Liver (tissue), 9 donors: ENCODE measurements around the gene PCED1B. TPM values are rescaled to one million over a fixed set of nuclear protein-coding genes. Genes with fewer than 3 reads are reported as not detected.

Experiments
- DNase-seq: peaks from one replicate; pipeline ENCODE4 v3.0.0-alpha.2; 2017; ENCODE audit warnings: low spot score
- H3K27ac ChIP-seq, 2 donors: one replicate each; pipeline ENCODE4 v1.7.0; 2013; ENCODE audit warnings: inconsistent platforms in 2 of 2, low read length in 2 of 2, control low read depth in 1 of 2, low read depth in 1 of 2, mild to moderate bottlenecking in 1 of 2
- H3K27me3 ChIP-seq, 4 donors: one replicate each; pipeline versions ENCODE4 v1.6.1 to v1.7.0; 2013; ENCODE audit warnings: low read length in 3 of 4, inconsistent platforms in 1 of 4, mild to moderate bottlenecking in 1 of 4, moderate library complexity in 1 of 4; ENCODE audit not compliant: control insufficient read depth in 4 of 4, insufficient read depth in 4 of 4
- H3K36me3 ChIP-seq, 4 donors: one replicate each; pipeline versions ENCODE4 v1.6.1 to v1.7.0; 2013; ENCODE audit warnings: low read length in 3 of 4, mild to moderate bottlenecking in 3 of 4, low read depth in 1 of 4, moderate library complexity in 1 of 4; ENCODE audit not compliant: control insufficient read depth in 4 of 4, insufficient read depth in 3 of 4
- H3K4me1 ChIP-seq, 4 donors: one replicate each; pipeline versions ENCODE4 v1.6.1 to v1.7.0; 2013; ENCODE audit warnings: low read length in 3 of 4, mild to moderate bottlenecking in 3 of 4, moderate library complexity in 1 of 4; ENCODE audit not compliant: control insufficient read depth in 4 of 4, insufficient read depth in 4 of 4
- H3K4me3 ChIP-seq, 3 donors: one replicate each; pipeline versions ENCODE4 v1.6.1 to v1.7.0; 2013; ENCODE audit warnings: low read length in 3 of 3, control low read depth in 1 of 3, low read depth in 1 of 3, mild to moderate bottlenecking in 1 of 3
- H3K9ac ChIP-seq, 2 donors: one replicate each; pipeline ENCODE4 v1.7.0; 2013; ENCODE audit warnings: low read length in 2 of 2, mild to moderate bottlenecking in 2 of 2, moderate library complexity in 2 of 2, control low read depth in 1 of 2, low read depth in 1 of 2
- H3K9me3 ChIP-seq, 4 donors: one replicate each; pipeline versions ENCODE4 v1.6.1 to v1.7.0; 2013; ENCODE audit warnings: low read length in 3 of 4; ENCODE audit not compliant: control insufficient read depth in 4 of 4
- ATF3 ChIP-seq: IDR thresholded peaks from 2 replicates; pipeline ENCODE4 v1.6.1; 2016; ENCODE audit warnings: antibody characterized with exemption
- CTCF ChIP-seq: fragments of 150-350 bp; IDR thresholded peaks from 2 replicates; pipeline ENCODE4 v1.5.1; 2017; ENCODE audit warnings: improper control_type of control experiment, low read depth, low read length; ENCODE audit not compliant: missing input control
- EGR1 ChIP-seq, 2 donors: IDR thresholded peaks; 2 replicates each; pipeline ENCODE4 v1.6.1; 2016 to 2018; ENCODE audit warnings: antibody characterized with exemption in 2 of 2, low read depth in 2 of 2
- FOXA1 ChIP-seq: IDR thresholded peaks from 2 replicates; pipeline ENCODE4 v1.6.1; 2016; ENCODE audit warnings: antibody characterized with exemption
- FOXA2 ChIP-seq: IDR thresholded peaks from 2 replicates; pipeline ENCODE4 v1.6.1; 2016; ENCODE audit warnings: antibody characterized with exemption
- GABPA ChIP-seq, 2 donors: IDR thresholded peaks in 1 of 2; conservative IDR thresholded peaks in 1 of 2; 2 replicates each; pipeline ENCODE4 v1.6.1; 2016; ENCODE audit warnings: antibody characterized with exemption in 2 of 2, mild to moderate bottlenecking in 1 of 2, moderate library complexity in 1 of 2
- HNF4G ChIP-seq: IDR thresholded peaks from 2 replicates; pipeline ENCODE4 v1.6.1; 2016; ENCODE audit warnings: antibody characterized with exemption
- JUND ChIP-seq, 2 donors: IDR thresholded peaks; 2 replicates each; pipeline ENCODE4 v1.6.1; 2016; ENCODE audit warnings: antibody characterized with exemption in 2 of 2
- MAX ChIP-seq: IDR thresholded peaks from 2 replicates; pipeline ENCODE4 v1.6.1; 2016; ENCODE audit warnings: antibody characterized with exemption
- NR2F2 ChIP-seq: IDR thresholded peaks from 2 replicates; pipeline ENCODE4 v1.6.1; 2016; ENCODE audit warnings: antibody characterized with exemption
- RAD21 ChIP-seq, 2 donors: IDR thresholded peaks; 2 replicates each; pipeline ENCODE4 v1.6.1; 2016; ENCODE audit warnings: antibody characterized with exemption in 2 of 2, mild to moderate bottlenecking in 2 of 2
- RXRA ChIP-seq, 2 donors: IDR thresholded peaks; 2 replicates each; pipeline ENCODE4 v1.6.1; 2017 to 2018; ENCODE audit warnings: antibody characterized with exemption in 2 of 2, mild to moderate bottlenecking in 1 of 2
- SP1 ChIP-seq: IDR thresholded peaks from 2 replicates; pipeline ENCODE4 v1.6.1; 2018; ENCODE audit warnings: antibody characterized with exemption, mild to moderate bottlenecking
- TAF1 ChIP-seq: conservative IDR thresholded peaks from 2 replicates; pipeline ENCODE4 v1.6.1; 2016; ENCODE audit warnings: antibody characterized with exemption, mild to moderate bottlenecking
- YY1 ChIP-seq: IDR thresholded peaks from 2 replicates; pipeline ENCODE4 v1.6.1; 2016; ENCODE audit warnings: antibody characterized with exemption, mild to moderate bottlenecking
- ZBTB33 ChIP-seq: IDR thresholded peaks from 2 replicates; pipeline ENCODE4 v1.6.1; 2016; ENCODE audit warnings: antibody characterized with exemption
- WGBS: extraction: QIAGEN DNeasy Blood & Tissue Kit; methylation state at CpG from one replicate; pipeline ENCODE4 v1.1.7; 2013; 5-methylcytosine and 5-hydroxymethylcytosine counted together
- polyA plus RNA-seq, 2 donors: library from polyadenylated mRNA; stranded (reverse) in 1 of 2; unstranded in 1 of 2; fragments of 200-250 nt in 1 of 2; fragments of >200 nt in 1 of 2; fragmentation: Nextera tagmentation in 1 of 2; extraction: Ambion mirVana in 1 of 2; gene quantifications; one replicate each; pipeline versions ENCODE4 v1.2.1 to v1.2.3, GENCODE V29; 2013 to 2015
- total RNA-seq, 2 donors: library from RNA; depleted of rRNA; stranded (reverse); fragments of >200 nt; gene quantifications; one replicate each; pipeline ENCODE4 v1.2.3, GENCODE V29; 2014
- TF ChIP-seq, protein P1 (sequence below): IDR thresholded peaks from 2 replicates; pipeline ENCODE4 v1.6.1; 2016; ENCODE audit warnings: antibody characterized with exemption, mild to moderate bottlenecking
- donor health status: healthy.
- donor health status: healthy.
- donor health status: healthy.
- donor health status: healthy.
- donor health status: healthy.

The PCED1B gene
- total and polyA plus RNA-seq, 4 donors, result 0.51 to 1.8 (median 1.1) TPM

DNA sequence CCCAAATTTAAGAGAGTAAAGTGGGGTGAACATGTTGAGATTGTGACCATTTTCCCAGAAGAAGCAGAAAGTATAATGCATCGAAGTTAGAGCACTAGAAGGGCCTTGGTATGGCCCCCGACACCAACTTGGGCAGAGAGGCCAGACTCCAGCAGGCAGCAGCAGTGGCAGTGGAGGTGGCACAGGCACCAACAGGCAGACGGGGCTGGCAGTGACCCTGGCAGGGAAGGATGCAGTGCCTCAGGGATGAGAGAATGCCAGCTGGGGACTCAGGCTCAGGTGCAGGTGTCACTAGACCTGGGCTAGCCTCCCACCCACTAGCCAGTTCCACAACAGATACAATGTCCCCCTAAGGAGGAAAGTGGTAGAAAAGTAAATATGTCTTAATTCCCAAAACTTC is 28.0 kb downstream of the PCED1B start:
- no peak overlapping the region for H3K9ac ChIP-seq
- H3K9me3 ChIP-seq, result no peaks in the 10 kb centered on the region
- no peak for DNase-seq
- H3K4me1 ChIP-seq, result no peaks in the 10 kb centered on the region
- no peak overlapping the region for H3K27ac ChIP-seq
- no peak overlapping the region for H3K4me3 ChIP-seq
- WGBS, result 98% methylated on average over 3 of the region's 3 CpGs
- TF ChIP-seq HNF4G (no peak), MAX (no peak), RAD21 (IDR thresholded peaks at IDR 0.05) (no peak), TAF1 (no peak), ZBTB33 (no peak), GABPA (IDR thresholded peaks at IDR 0.05 in 1 of 2, conservative IDR thresholded peaks at IDR 0.05 in 1 of 2) (no peak), JUND (IDR thresholded peaks at IDR 0.05) (no peak), SP1 (no peak), FOXA2 (no peak), CTCF (no peak), RXRA (IDR thresholded peaks at IDR 0.05) (no peak), NR2F2 (no peak), EGR1 (IDR thresholded peaks at IDR 0.05; ENCODE audit: low read depth in 2 of 2) (no peak), FOXA1 (no peak), YY1 (no peak)
- TF ChIP-seq, protein P1, sequence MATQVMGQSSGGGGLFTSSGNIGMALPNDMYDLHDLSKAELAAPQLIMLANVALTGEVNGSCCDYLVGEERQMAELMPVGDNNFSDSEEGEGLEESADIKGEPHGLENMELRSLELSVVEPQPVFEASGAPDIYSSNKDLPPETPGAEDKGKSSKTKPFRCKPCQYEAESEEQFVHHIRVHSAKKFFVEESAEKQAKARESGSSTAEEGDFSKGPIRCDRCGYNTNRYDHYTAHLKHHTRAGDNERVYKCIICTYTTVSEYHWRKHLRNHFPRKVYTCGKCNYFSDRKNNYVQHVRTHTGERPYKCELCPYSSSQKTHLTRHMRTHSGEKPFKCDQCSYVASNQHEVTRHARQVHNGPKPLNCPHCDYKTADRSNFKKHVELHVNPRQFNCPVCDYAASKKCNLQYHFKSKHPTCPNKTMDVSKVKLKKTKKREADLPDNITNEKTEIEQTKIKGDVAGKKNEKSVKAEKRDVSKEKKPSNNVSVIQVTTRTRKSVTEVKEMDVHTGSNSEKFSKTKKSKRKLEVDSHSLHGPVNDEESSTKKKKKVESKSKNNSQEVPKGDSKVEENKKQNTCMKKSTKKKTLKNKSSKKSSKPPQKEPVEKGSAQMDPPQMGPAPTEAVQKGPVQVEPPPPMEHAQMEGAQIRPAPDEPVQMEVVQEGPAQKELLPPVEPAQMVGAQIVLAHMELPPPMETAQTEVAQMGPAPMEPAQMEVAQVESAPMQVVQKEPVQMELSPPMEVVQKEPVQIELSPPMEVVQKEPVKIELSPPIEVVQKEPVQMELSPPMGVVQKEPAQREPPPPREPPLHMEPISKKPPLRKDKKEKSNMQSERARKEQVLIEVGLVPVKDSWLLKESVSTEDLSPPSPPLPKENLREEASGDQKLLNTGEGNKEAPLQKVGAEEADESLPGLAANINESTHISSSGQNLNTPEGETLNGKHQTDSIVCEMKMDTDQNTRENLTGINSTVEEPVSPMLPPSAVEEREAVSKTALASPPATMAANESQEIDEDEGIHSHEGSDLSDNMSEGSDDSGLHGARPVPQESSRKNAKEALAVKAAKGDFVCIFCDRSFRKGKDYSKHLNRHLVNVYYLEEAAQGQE, result no peak
- no peaks in the 10 kb centered on the region for H3K36me3 ChIP-seq
- no peaks in the 10 kb centered on the region for H3K27me3 ChIP-seq

DNA sequence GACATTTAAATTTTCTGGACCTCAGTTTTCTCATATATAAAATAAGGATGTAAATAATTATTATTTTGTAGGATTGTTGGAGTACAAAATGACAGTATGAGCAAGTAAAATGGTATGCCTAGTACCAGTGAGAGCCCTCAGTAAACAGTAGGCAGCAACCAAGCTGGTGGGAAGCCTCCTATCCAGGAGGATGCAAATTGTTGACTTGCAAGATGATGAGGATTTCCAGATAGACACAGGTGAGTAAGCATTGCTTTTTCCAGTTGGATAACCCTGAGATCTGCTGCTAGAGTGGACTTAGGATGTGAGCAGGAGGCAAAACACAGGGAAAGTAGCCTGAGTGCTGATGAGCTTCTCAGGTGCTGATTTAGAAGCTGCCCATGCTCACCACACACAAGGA is 28.5 kb downstream of the PCED1B start:
- no peak overlapping the region for H3K4me3 ChIP-seq
- H3K27ac ChIP-seq, result no peak overlapping the region
- H3K4me1 ChIP-seq, result no peaks in the 10 kb centered on the region
- H3K9ac ChIP-seq, result no peak overlapping the region
- no peaks in the 10 kb centered on the region for H3K36me3 ChIP-seq
- no peaks in the 10 kb centered on the region for H3K27me3 ChIP-seq
- TF ChIP-seq SP1, result no peak
- TF ChIP-seq ZBTB33, result no peak
- TF ChIP-seq YY1, result no peak
- no peak for TF ChIP-seq RAD21 (IDR thresholded peaks at IDR 0.05)
- no peak for TF ChIP-seq FOXA2
- no peak for TF ChIP-seq RXRA (IDR thresholded peaks at IDR 0.05)
- no peak for TF ChIP-seq CTCF
- TF ChIP-seq HNF4G, result no peak
- no peak for TF ChIP-seq ATF3
- no peak for TF ChIP-seq NR2F2
- no peak for TF ChIP-seq EGR1 (IDR thresholded peaks at IDR 0.05; ENCODE audit: low read depth in 2 of 2)
- no peak for TF ChIP-seq GABPA (IDR thresholded peaks at IDR 0.05 in 1 of 2, conservative IDR thresholded peaks at IDR 0.05 in 1 of 2)
- TF ChIP-seq TAF1, result no peak
- DNase-seq, result no peak
- no peaks in the 10 kb centered on the region for H3K9me3 ChIP-seq
